Measurements from ENCODE around the gene SERPINB6. TPM values are rescaled to one million over a fixed set of nuclear protein-coding genes. Genes with fewer than 3 reads are reported as not detected.
"Not testable (repeated sequence)": the region's sequence is repeated elsewhere in the genome, so short reads cannot be mapped to it uniquely, and the experiment has no call there.

Gene SERPINB6
- polyA plus RNA-seq, 1 donor = 89.2 TPM

GRCh38 chr6:3001773-3002293 lies 30.5 kb upstream of the SERPINB6 start:
- peak; percentile 37 for DNase-seq

- DNase-seq = no peak
These were observed 29.9 kb upstream of the SERPINB6 start for GRCh38 chr6:3001146-3001772.

DNA sequence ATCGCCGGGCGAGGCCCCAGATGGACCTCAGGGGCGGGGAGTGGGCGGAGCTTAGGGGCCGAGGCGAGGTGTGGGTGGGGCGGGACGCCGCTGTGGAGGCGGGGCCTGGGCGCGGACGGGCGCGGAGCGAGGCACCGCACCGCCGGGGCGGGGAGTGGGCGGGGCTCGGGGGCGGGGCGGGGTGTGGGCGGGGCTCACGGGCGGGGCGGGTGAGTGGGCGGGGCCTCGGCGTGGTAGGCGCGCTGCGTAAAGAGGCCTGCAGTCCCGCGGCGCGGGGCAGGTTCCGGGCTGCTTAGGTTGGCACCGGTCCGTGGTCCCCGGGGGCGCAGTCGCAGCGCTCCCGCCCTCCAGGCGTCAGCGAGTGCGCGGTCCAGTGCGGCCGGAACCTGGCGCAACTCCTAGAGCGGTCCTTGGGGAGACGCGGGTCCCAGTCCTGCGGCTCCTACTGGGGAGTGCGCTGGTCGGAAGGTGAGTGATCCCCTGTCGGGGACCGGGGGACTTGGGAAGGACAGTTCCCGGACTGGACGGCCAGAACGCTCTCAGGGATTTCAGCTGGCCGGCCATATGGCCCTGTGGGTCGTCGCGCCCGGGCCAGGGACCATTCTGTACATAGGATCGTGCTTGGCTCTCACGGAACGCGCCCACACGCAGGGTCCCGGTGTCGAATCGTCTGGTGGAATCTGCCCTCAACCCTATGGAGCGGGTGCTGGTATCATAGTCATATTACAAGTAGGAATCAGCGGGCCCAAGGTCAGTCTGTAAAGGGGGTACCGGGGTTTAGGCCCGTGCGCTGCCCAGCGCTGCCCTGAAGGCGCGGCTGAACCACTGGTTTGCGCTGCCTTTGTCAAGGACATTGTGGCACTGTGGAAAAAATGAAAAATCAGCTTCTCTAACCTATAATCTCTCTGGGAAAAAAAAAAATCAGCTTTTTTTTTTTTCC lies 28.5 kb upstream of the SERPINB6 start, which contains the start of gene NQO2:
Gene NQO2 (plus strand): TSS at position 277 of the 940 bp plus-strand sequence. CDS start 6,659 bp downstream, outside the sequence.
- DNase-seq = peak; percentile 85

GRCh38 chr6:2998998-2999617 lies 27.7 kb upstream of the SERPINB6 start:
- DNase-seq = no peak

DNA sequence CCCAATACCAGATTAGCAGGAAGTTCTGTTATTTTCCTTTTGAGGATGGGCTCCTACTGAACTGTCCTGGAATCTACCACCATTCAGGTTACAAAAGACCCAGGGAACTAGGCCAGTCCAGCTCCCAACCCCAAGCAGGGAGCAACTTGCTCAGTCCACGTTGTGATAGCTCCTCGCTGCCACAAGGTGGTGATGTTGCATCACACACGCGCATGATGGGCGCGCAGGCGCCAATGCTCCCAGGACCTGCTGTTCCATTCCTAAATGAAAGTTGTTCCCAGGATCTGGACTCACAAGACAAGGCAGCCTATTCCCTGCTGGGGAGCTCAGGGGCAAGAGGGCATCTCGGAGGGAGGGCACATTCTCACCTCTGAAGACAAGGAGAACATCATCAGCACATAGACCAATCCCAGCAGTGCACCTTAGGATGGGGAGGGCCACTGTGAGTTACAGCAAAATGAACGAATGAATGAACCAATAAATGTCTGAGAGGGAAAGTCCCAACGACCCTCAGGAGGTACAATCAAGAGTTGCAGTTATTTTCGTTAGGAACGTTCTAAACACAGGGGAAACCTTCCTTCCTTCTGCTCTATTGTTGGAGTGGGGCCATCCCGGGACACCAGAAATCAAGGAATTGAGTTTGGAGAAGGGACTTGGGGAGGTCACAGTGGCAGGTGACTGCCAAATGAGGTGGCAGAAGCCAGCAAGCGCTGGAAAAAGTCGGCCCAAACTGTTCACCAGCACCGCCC lies 27.1 kb upstream of the SERPINB6 start:
- DNase-seq = not testable (repeated sequence)

DNA sequence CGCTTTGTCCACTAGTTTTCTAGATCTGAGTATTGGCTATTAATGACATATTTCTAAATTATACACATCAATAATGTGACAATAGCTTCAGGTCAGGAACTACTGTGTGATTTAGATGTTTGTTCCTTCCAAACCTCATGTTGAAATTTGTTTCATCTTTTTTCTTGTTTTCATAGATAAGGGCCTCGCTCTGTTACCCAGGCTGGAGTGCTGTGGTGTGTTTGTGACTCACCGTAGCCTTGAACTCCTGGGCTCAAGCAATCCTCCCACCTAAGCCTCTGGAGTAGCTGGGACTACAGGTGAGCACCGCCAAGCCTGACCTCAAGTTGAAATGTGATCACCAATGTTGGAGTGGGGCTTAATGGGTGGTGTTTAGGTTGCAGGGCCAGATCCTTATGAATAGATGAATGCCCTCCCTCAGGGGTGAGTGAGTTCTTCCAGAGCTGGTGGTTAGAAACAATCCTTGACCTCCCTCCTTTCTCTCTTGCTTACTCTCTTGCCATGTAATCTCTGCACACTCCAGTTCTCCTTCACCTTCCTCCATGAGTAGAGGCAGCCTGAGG lies 22.5 kb upstream of the SERPINB6 start:
- no peak for DNase-seq

GRCh38 chr6:2992330-2992979 lies 21.1 kb upstream of the SERPINB6 start:
- DNase-seq = no peak

GRCh38 chr6:2990932-2991506 lies 19.7 kb upstream of the SERPINB6 start:
- DNase-seq = no peak

GRCh38 chr6:2990248-2990931 lies 19.0 kb upstream of the SERPINB6 start:
- DNase-seq = no peak

DNA sequence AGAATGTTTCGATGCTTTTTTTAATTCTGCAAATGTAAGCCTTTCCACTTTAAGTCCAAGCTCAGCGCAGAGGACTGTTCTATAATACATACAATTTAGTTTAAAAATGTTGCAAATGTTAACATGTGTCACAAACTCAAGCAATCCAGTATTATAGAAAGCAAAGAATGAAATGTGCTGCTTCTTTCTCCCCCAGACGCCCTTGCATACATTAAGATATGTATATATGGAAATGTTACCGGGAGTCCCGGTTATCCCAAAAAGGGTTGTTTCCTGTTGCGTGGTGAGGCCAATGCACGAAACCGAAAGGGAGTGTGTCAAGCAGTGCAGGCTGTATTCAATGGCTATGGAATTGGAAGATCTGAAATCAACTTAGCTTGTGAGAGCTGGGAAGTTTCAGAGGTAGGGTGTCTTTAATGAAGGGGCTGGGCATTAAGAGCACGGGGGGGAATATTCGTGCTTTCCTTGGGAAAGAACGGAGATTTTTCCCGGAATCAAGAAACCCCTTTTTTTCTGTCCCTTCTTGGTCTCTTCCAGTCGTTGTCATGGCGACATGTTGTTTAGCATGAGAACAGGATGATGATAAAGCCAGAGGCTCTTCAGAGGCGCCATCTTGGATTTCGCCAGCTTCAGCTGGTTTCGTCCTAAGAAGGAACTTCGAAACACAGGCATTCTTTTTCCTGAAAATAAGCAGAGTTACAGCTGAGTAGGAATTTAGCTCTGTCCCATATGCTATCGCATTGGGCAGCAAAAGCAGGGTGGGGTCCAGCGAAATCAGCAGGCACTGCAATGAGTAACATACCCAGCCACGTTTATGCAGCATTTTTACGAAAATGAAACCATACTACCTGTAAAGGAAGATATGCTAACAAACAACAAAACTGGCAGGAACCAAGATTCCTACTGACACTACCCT lies 18.2 kb upstream of the SERPINB6 start:
- DNase-seq = peak; percentile 94

- peak; percentile 87 for DNase-seq
These were observed 17.3 kb upstream of the SERPINB6 start for GRCh38 chr6:2988426-2989331.

DNA sequence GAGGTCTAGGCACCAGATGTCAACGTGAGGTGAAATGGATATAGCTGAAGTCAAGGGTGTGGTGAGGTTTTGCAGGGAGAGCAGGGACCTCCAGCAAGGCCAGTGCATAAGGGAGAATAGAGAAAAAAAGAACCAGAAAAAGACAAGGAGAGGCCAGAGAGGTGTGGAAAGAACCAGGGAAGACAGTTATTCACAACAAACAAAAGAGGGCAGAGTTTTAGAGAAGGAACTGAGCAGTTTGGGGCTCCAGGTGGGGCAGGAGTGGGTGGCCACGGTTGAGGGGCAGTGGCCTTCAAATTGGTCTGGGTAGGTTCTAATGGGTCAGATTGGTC lies 16.7 kb upstream of the SERPINB6 start:
- DNase-seq = no peak

DNA sequence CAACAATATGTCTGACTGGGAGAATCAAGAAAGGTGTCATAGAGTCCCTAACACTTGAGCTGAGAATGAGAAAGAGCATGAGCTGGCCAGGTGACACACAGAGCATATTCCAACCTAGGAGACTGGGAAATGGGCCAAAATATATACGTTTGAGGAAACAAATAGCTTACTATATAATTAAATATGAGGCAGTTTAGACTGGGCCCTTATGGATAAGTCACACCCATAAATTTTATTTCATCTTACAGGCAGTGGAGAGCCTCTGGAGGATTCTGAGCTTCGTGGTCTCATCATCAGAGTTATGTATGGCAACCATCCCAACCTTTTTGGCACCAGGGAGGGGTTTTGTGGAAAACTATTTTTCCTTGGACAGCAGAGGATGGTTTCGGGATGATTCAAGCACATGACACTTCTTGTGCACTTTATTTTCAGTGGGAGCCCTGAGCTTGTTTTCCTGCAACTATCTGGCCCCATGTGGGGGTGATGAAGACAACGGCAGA lies 15.4 kb upstream of the SERPINB6 start:
- no peak for DNase-seq

- no peak for DNase-seq
These were observed 13.5 kb upstream of the SERPINB6 start for GRCh38 chr6:2984738-2985406.

GRCh38 chr6:2982426-2983117 lies 11.2 kb upstream of the SERPINB6 start:
- no peak for DNase-seq

- no peak for DNase-seq
These were observed 9.1 kb upstream of the SERPINB6 start for GRCh38 chr6:2980465-2980855.
